ENCODE results near the gene KLF13. TPM values are rescaled to one million over a fixed set of nuclear protein-coding genes. Genes with fewer than 3 reads are reported as not detected.

The KLF13 gene
- total RNA-seq, 1 donor from 2014 or later: 30.9 TPM

- H3K27me3 ChIP-seq: no peaks in the 10 kb centered on the region
- DNase-seq (ENCODE audit: extremely low spot score in 2 of 2): peak in 1 of 2 donors; percentile 98
- H3K27ac ChIP-seq: peak overlapping the region; percentile 95
- no peaks in the 10 kb centered on the region for H3K9me3 ChIP-seq
- H3K4me3 ChIP-seq: peak overlapping the region; percentile 35 to 51
- intact Hi-C loops (cut with DNase I): loop anchor here (2.0 to 10.0 kb wide), 2 partner anchors 37 to 119 kb away; no protein-coding TSS in a partner anchor
- TF ChIP-seq CTCF (IDR thresholded peaks at IDR 0.05) (peak in 1 of 3 experiments; percentile 35), POLR2AphosphoS5 (IDR thresholded peaks at IDR 0.05; ENCODE audit: insufficient read depth in 1 of 2, low read depth in 1 of 2) (peak; percentile 94 to 98), POLR2A (IDR thresholded peaks at IDR 0.05) (no peak)
- H3K36me3 ChIP-seq: no peaks in the 10 kb centered on the region
- peaks cover 97% of the 10 kb centered on the region for H3K4me1 ChIP-seq
These were observed 39.1 kb downstream of the KLF13 start for GRCh38 chr15:31365655-31366127.

- intact Hi-C loops (cut with DNase I): loop anchor here (10.0 kb wide), 1 partner anchor 119 kb away; no protein-coding TSS in a partner anchor
- Histone ChIP-seq H3K4me1 (peaks cover 97% of the 10 kb centered on the region), H3K4me3 (peak overlapping the region; percentile 35 to 51)
These were observed 39.6 kb downstream of the KLF13 start for GRCh38 chr15:31366169-31366734.

GRCh38 chr15:31367021-31367729 lies 40.5 kb downstream of the KLF13 start:
- DNase-seq (ENCODE audit: extremely low spot score in 2 of 2): no peak
- H3K4me3 ChIP-seq: no peak overlapping the region
- TF ChIP-seq POLR2AphosphoS5 (IDR thresholded peaks at IDR 0.05; ENCODE audit: insufficient read depth in 1 of 2, low read depth in 1 of 2) (no peak), POLR2A (IDR thresholded peaks at IDR 0.05) (no peak), CTCF (IDR thresholded peaks at IDR 0.05) (no peak)
- peaks cover 97% of the 10 kb centered on the region for H3K4me1 ChIP-seq
- H3K27ac ChIP-seq: peak overlapping the region; percentile 95
- peaks cover 0 to 2% of the 10 kb centered on the region in 2 donors for H3K36me3 ChIP-seq
- intact Hi-C loops (cut with DNase I): loop anchor here (10.0 kb wide), 1 partner anchor 118 kb away; no protein-coding TSS in a partner anchor
- no peaks in the 10 kb centered on the region for H3K9me3 ChIP-seq
- H3K27me3 ChIP-seq: no peaks in the 10 kb centered on the region

More at GRCh38 chr15:31366169-31366734, 39.6 kb downstream of the KLF13 start:
- Histone ChIP-seq H3K9me3 (no peaks in the 10 kb centered on the region), H3K27ac (peak overlapping the region; percentile 95), H3K27me3 (no peaks in the 10 kb centered on the region), H3K36me3 (no peaks in the 10 kb centered on the region)
- TF ChIP-seq POLR2AphosphoS5 (IDR thresholded peaks at IDR 0.05; ENCODE audit: insufficient read depth in 1 of 2, low read depth in 1 of 2) (no peak), POLR2A (IDR thresholded peaks at IDR 0.05) (no peak), CTCF (IDR thresholded peaks at IDR 0.05) (no peak)
- no peak for DNase-seq (ENCODE audit: extremely low spot score in 2 of 2)

GRCh38 chr15:31367730-31368344 lies 41.2 kb downstream of the KLF13 start:
- no peak for TF ChIP-seq CTCF (IDR thresholded peaks at IDR 0.05)
- no peak for TF ChIP-seq POLR2A (IDR thresholded peaks at IDR 0.05)
- no peak for TF ChIP-seq POLR2AphosphoS5 (IDR thresholded peaks at IDR 0.05; ENCODE audit: insufficient read depth in 1 of 2, low read depth in 1 of 2)
- H3K36me3 ChIP-seq: peaks cover 0 to 9% of the 10 kb centered on the region in 2 donors
- no peak for DNase-seq (ENCODE audit: extremely low spot score in 2 of 2)
- H3K9me3 ChIP-seq: no peaks in the 10 kb centered on the region
- H3K4me3 ChIP-seq: no peak overlapping the region
- H3K27ac ChIP-seq: peak overlapping the region; percentile 95
- intact Hi-C loops (cut with DNase I): loop anchor here (10.0 kb wide), 1 partner anchor 117 kb away; no protein-coding TSS in a partner anchor
- H3K27me3 ChIP-seq: no peaks in the 10 kb centered on the region
- peaks cover 97% of the 10 kb centered on the region for H3K4me1 ChIP-seq

Data from vagina (tissue), 2 donors.